GM23338 (cell line): Measurements from ENCODE around the gene RASSF7. TPM values are rescaled to one million over a fixed set of nuclear protein-coding genes. Genes with fewer than 3 reads are reported as not detected.

ENCODE experiments used
- ATAC-seq: fragments of 200-7000 bp; cut with Tn5 transposase; 3 replicates; pipeline ENCODE4 v1.9.1; 2020
- DNase-seq: peaks from one replicate; pipeline ENCODE4 v3.0.0-alpha.2; 2015; ENCODE audit warnings: low spot score
- H2AFZ ChIP-seq: fragments of 200-600 bp; sonication (generic); 2 replicates; pipeline ENCODE4 v1.8.0; 2016; ENCODE audit warnings: antibody characterized with exemption, mild to moderate bottlenecking, moderate library complexity
- H3F3A ChIP-seq: fragments of 200-600 bp; sonication (generic); replicated peaks from 2 replicates; pipeline ENCODE4 v1.8.0; 2017; ENCODE audit warnings: antibody characterized with exemption, mixed run types, low read depth
- H3K27ac ChIP-seq: fragments of 200-600 bp; sonication (generic); 2 replicates; pipeline ENCODE4 v1.6.1; 2016; ENCODE audit warnings: low read depth
- H3K27me3 ChIP-seq: fragments of 200-600 bp; sonication (generic); 2 replicates; pipeline ENCODE4 v1.8.0; 2016; ENCODE audit warnings: mild to moderate bottlenecking, mixed run types, moderate library complexity; ENCODE audit not compliant: insufficient read depth
- H3K36me3 ChIP-seq: fragments of 200-600 bp; sonication (generic); 2 replicates; pipeline ENCODE4 v1.8.0; 2016; ENCODE audit warnings: mild to moderate bottlenecking; ENCODE audit not compliant: insufficient read depth
- H3K4me1 ChIP-seq: fragments of 200-600 bp; sonication (generic); 2 replicates; pipeline ENCODE4 v1.8.0; 2016; ENCODE audit warnings: mild to moderate bottlenecking, moderate library complexity; ENCODE audit not compliant: insufficient read depth
- H3K4me2 ChIP-seq: fragments of 200-600 bp; sonication (generic); 2 replicates; pipeline ENCODE4 v1.7.1; 2017; ENCODE audit warnings: mixed run types
- H3K4me3 ChIP-seq: fragments of 200-600 bp; sonication (generic); 2 replicates; pipeline ENCODE4 v1.6.1; 2016; ENCODE audit warnings: mixed run types
- H3K79me2 ChIP-seq: fragments of 200-600 bp; sonication (generic); replicated peaks from 2 replicates; pipeline ENCODE4 v1.8.0; 2017; ENCODE audit warnings: mild to moderate bottlenecking; ENCODE audit not compliant: insufficient read depth
- H3K9me2 ChIP-seq: fragments of 200-600 bp; sonication (generic); 2 replicates; pipeline ENCODE4 v1.8.0; 2017; ENCODE audit not compliant: insufficient read depth
- H4K20me1 ChIP-seq: fragments of 200-600 bp; sonication (generic); replicated peaks from 2 replicates; pipeline ENCODE4 v1.8.0; 2017; ENCODE audit warnings: mild to moderate bottlenecking; ENCODE audit not compliant: insufficient read depth
- H3K27ac Mint-ChIP-seq: 2 replicates; pipeline ENCODE4 v1.8.0; 2020; ENCODE audit warnings: inconsistent platforms, mild to moderate bottlenecking, moderate library complexity, mixed read lengths
- H3K27me3 Mint-ChIP-seq: 3 replicates; pipeline ENCODE4 v1.8.0; 2022; ENCODE audit warnings: low read depth, mild to moderate bottlenecking, moderate library complexity, mixed read lengths, inconsistent platforms; ENCODE audit not compliant: insufficient read depth, poor library complexity
- H3K36me3 Mint-ChIP-seq: 3 replicates; pipeline ENCODE4 v1.8.0; 2021; ENCODE audit warnings: low read depth, mild to moderate bottlenecking, inconsistent platforms, moderate library complexity, mixed read lengths
- H3K4me1 Mint-ChIP-seq: 3 replicates; pipeline ENCODE4 v1.8.0; 2020; ENCODE audit warnings: mild to moderate bottlenecking, inconsistent platforms, mixed read lengths
- H3K4me3 Mint-ChIP-seq: 3 replicates; pipeline ENCODE4 v1.8.0; 2021; ENCODE audit warnings: moderate library complexity, mild to moderate bottlenecking, inconsistent platforms, mixed read lengths
- H3K9me3 Mint-ChIP-seq: 3 replicates; pipeline ENCODE4 v1.8.0; 2020; ENCODE audit warnings: moderate library complexity, mild to moderate bottlenecking, inconsistent platforms, mixed read lengths
- CREB1 ChIP-seq: fragments of 250-450 bp; sonication (Bioruptor Pico); IDR thresholded peaks from 2 replicates; pipeline ENCODE4 v1.5.0; 2020; ENCODE audit warnings: low read depth, mild to moderate bottlenecking, moderate library complexity
- ETS1 ChIP-seq: IDR thresholded peaks from 2 replicates; pipeline ENCODE4 v1.6.1; 2016; ENCODE audit warnings: antibody characterized with exemption
- EZH2 ChIP-seq: fragments of 200-600 bp; sonication (generic); IDR thresholded peaks from one replicate; pipeline ENCODE4 v1.8.0; 2017; ENCODE audit warnings: antibody characterized with exemption, mild to moderate bottlenecking, low read depth; ENCODE audit not compliant: unreplicated experiment
- NANOG ChIP-seq: IDR thresholded peaks from 2 replicates; pipeline ENCODE4 v1.6.1; 2016; ENCODE audit warnings: antibody characterized with exemption, borderline replicate concordance
- ZNF331 ChIP-seq: fragments of 250-450 bp; sonication (Bioruptor Pico); IDR thresholded peaks from 2 replicates; pipeline ENCODE4 v1.5.0; 2020; ENCODE audit warnings: low read depth, mild to moderate bottlenecking, moderate library complexity
- microRNA counts: library from miRNA; unstranded; fragments of <30 nt; microRNA quantifications from one replicate; lab custom pipeline; 2017
- microRNA-seq: library from miRNA; unstranded; fragments of <30 nt; microRNA quantifications from one replicate; pipeline ENCODE4, GENCODE V29; 2017
- polyA plus RNA-seq: library from polyadenylated mRNA; unstranded; fragments of >200 nt; fragmentation: Nextera tagmentation; extraction: Ambion mirVana; gene quantifications from 2 replicates; pipeline ENCODE4 v1.2.1, GENCODE V29; 2016
- small RNA-seq: library from RNA; depleted of rRNA; stranded (forward); fragments of <200 nt; gene quantifications from one replicate; pipeline ENCODE3, GENCODE V24; 2014; ENCODE audit warnings: low replicate concordance
- total RNA-seq: library from RNA; depleted of rRNA; stranded (reverse); fragments of >200 nt; shearing (Covaris generic); gene quantifications from 2 replicates; pipeline ENCODE4 v1.2.3, GENCODE V29; 2014; rRNA removed

Gene RASSF7
- total and polyA plus RNA-seq, 2 experiments from 2014 or later, result 39.6 to 64.8 TPM

- Histone ChIP-seq H3K27ac (no peak overlapping the region), H3K79me2 (no peaks in the 10 kb centered on the region), H3K4me2 (peak overlapping the region; percentile 72; the same call in 1 of the 2 replicates), H3K27me3 (no peaks in the 10 kb centered on the region), H3K4me1 (peaks cover 11% of the 10 kb centered on the region; the same call in 1 of the 2 replicates), H2AFZ (no peak overlapping the region), H3K9me2 (no peaks in the 10 kb centered on the region), H3F3A (peaks cover 36% of the 10 kb centered on the region), H3K4me3 (0 out of 2 replicates have a peak overlapping the region, but pooled peaks have one; percentile 40), H4K20me1 (peaks cover 18% of the 10 kb centered on the region; the same call in 1 of the 2 replicates), H3K36me3 (no peaks in the 10 kb centered on the region)
- H3K36me3 Mint-ChIP-seq, result peaks cover 26% of the 10 kb centered on the region
- TF ChIP-seq CREB1 (CRISPR knock-in tag) (no peak), ZNF331 (no peak), ETS1 (no peak), NANOG (no peak), EZH2 (no peak)
- peaks cover 11% of the 10 kb centered on the region for H3K27me3 Mint-ChIP-seq
- peaks cover 5% of the 10 kb centered on the region for H3K4me1 Mint-ChIP-seq
- no peak overlapping the region for H3K27ac Mint-ChIP-seq
- DNase-seq, result peak; percentile 89
- ATAC-seq, result peak; percentile 33
- no peak overlapping the region for H3K4me3 Mint-ChIP-seq
- H3K9me3 Mint-ChIP-seq, result no peaks in the 10 kb centered on the region
Observed at GRCh38 chr11:613369-613968, 52.7 kb downstream of the RASSF7 start.

MicroRNAs within 50 kb of the gene (microRNA counts, 767-probe panel; counts per million panel counts)
- microRNA hsa-miR-210 (lab: Ali Mortazavi, UCI), result not detected

Small RNAs within 50 kb of the gene (microRNA-seq; reads per million reads assigned to microRNA genes)
- gene MIR210, result 69.5 reads per million, percentile 60 among the genes with 10 or more reads in this experiment

Small RNAs within 50 kb of the gene (small RNA-seq; reads per million reads assigned to genes)
- gene MIR210, result 4.9 reads per million, percentile 93 among the genes with 10 or more reads in this experiment

Other genes with a start within 250 kb of the RASSF7 start
- gene IFITM1, start 246.9 kb upstream of the RASSF7 start, total RNA-seq, result 396 and 409 TPM in 2 replicates
- gene IFITM1, start 246.9 kb upstream of the RASSF7 start, polyA plus RNA-seq, result 1,180 and 1,194 TPM in 2 replicates
- 72.4 and 82.3 TPM in 2 replicates for gene IFITM3, start 240.1 kb upstream of the RASSF7 start, total RNA-seq
- 829 and 840 TPM in 2 replicates for gene IFITM3, start 240.1 kb upstream of the RASSF7 start, polyA plus RNA-seq
- gene B4GALNT4, start 191.5 kb upstream of the RASSF7 start, total RNA-seq, result 55.2 and 92.6 TPM in 2 replicates
- 49.9 and 53.5 TPM in 2 replicates for gene B4GALNT4, start 191.5 kb upstream of the RASSF7 start, polyA plus RNA-seq
- 18.7 and 23.0 TPM in 2 replicates for gene PKP3, start 166.8 kb upstream of the RASSF7 start, total RNA-seq
- 6.1 and 7.2 TPM in 2 replicates for gene PKP3, start 166.8 kb upstream of the RASSF7 start, polyA plus RNA-seq
- 59.1 and 63.0 TPM in 2 replicates for gene SIGIRR, start 146.0 kb upstream of the RASSF7 start, total RNA-seq
- 72.2 and 96.2 TPM in 2 replicates for gene SIGIRR, start 146.0 kb upstream of the RASSF7 start, polyA plus RNA-seq
- 6.5 and 10.2 TPM in 2 replicates for gene ANO9, start 119.0 kb upstream of the RASSF7 start, total RNA-seq
- gene ANO9, start 119.0 kb upstream of the RASSF7 start, polyA plus RNA-seq, result 7.5 and 9.0 TPM in 2 replicates
- 46.6 and 145 TPM in 2 replicates for gene PTDSS2, start 110.7 kb upstream of the RASSF7 start, total RNA-seq
- gene PTDSS2, start 110.7 kb upstream of the RASSF7 start, polyA plus RNA-seq, result 22.7 and 23.8 TPM in 2 replicates
- 50.4 and 56.3 TPM in 2 replicates for gene RNH1, start 53.7 kb upstream of the RASSF7 start, total RNA-seq
- gene RNH1, start 53.7 kb upstream of the RASSF7 start, polyA plus RNA-seq, result 32.3 and 33.3 TPM in 2 replicates
- 28.7 and 37.9 TPM in 2 replicates for gene HRAS, start 25.4 kb upstream of the RASSF7 start, total RNA-seq
- 46.3 and 48.7 TPM in 2 replicates for gene HRAS, start 25.4 kb upstream of the RASSF7 start, polyA plus RNA-seq
- 0.54 and 0.87 TPM in 2 replicates for gene LRRC56, start 23.4 kb upstream of the RASSF7 start, total RNA-seq
- 0.52 and 0.73 TPM in 2 replicates for gene LRRC56, start 23.4 kb upstream of the RASSF7 start, polyA plus RNA-seq
- 1.3 and 1.8 TPM in 2 replicates for gene LMNTD2, start 232 bp upstream of the RASSF7 start, total RNA-seq
- 1.9 and 2.1 TPM in 2 replicates for gene LMNTD2, start 232 bp upstream of the RASSF7 start, polyA plus RNA-seq
- 33.9 and 45.9 TPM in 2 replicates for gene PHRF1, start 15.5 kb downstream of the RASSF7 start, total RNA-seq
- gene PHRF1, start 15.5 kb downstream of the RASSF7 start, polyA plus RNA-seq, result 11.0 and 11.6 TPM in 2 replicates
- gene IRF7, start 55.0 kb downstream of the RASSF7 start, total RNA-seq, result 13.8 and 17.3 TPM in 2 replicates
- 11.4 and 12.3 TPM in 2 replicates for gene IRF7, start 55.0 kb downstream of the RASSF7 start, polyA plus RNA-seq
- gene CDHR5, start 64.0 kb downstream of the RASSF7 start, total RNA-seq, result not detected in 2 replicates
- gene CDHR5, start 64.0 kb downstream of the RASSF7 start, polyA plus RNA-seq, result not detected in 2 replicates
- gene SCT, start 66.2 kb downstream of the RASSF7 start, total RNA-seq, result not detected in 2 replicates
- gene SCT, start 66.2 kb downstream of the RASSF7 start, polyA plus RNA-seq, result 2.6 and 3.8 TPM in 2 replicates
- 0.27 and 1.0 TPM in 2 replicates for gene DRD4, start 76.3 kb downstream of the RASSF7 start, total RNA-seq
- 1.3 and 1.8 TPM in 2 replicates for gene DRD4, start 76.3 kb downstream of the RASSF7 start, polyA plus RNA-seq
- gene DEAF1, start 134.3 kb downstream of the RASSF7 start, total RNA-seq, result 33.5 and 42.6 TPM in 2 replicates
- 47.8 and 49.3 TPM in 2 replicates for gene DEAF1, start 134.3 kb downstream of the RASSF7 start, polyA plus RNA-seq
- gene TMEM80, start 134.8 kb downstream of the RASSF7 start, total RNA-seq, result 12.8 and 13.1 TPM in 2 replicates
- gene TMEM80, start 134.8 kb downstream of the RASSF7 start, polyA plus RNA-seq, result 25.1 and 25.4 TPM in 2 replicates
- gene EPS8L2, start 145.3 kb downstream of the RASSF7 start, total RNA-seq, result 34.1 and 38.7 TPM in 2 replicates
- gene EPS8L2, start 145.3 kb downstream of the RASSF7 start, polyA plus RNA-seq, result 56.5 and 59.4 TPM in 2 replicates
- 339 and 353 TPM in 2 replicates for gene TALDO1, start 186.5 kb downstream of the RASSF7 start, total RNA-seq
- 402 and 411 TPM in 2 replicates for gene TALDO1, start 186.5 kb downstream of the RASSF7 start, polyA plus RNA-seq
- gene GATD1, start 216.5 kb downstream of the RASSF7 start, total RNA-seq, result 28.0 and 51.0 TPM in 2 replicates
- 39.3 and 44.9 TPM in 2 replicates for gene GATD1, start 216.5 kb downstream of the RASSF7 start, polyA plus RNA-seq
- 3.1 and 5.5 TPM in 2 replicates for gene CEND1, start 229.1 kb downstream of the RASSF7 start, total RNA-seq
- 4.8 and 5.7 TPM in 2 replicates for gene CEND1, start 229.1 kb downstream of the RASSF7 start, polyA plus RNA-seq
- 41.2 and 46.4 TPM in 2 replicates for gene SLC25A22, start 237.3 kb downstream of the RASSF7 start, total RNA-seq
- 20.2 and 21.0 TPM in 2 replicates for gene SLC25A22, start 237.3 kb downstream of the RASSF7 start, polyA plus RNA-seq
- gene PIDD1, start 244.3 kb downstream of the RASSF7 start, total RNA-seq, result 26.0 and 37.6 TPM in 2 replicates
- 22.7 and 25.6 TPM in 2 replicates for gene PIDD1, start 244.3 kb downstream of the RASSF7 start, polyA plus RNA-seq
- gene RPLP2, start 249.0 kb downstream of the RASSF7 start, total RNA-seq, result 428 and 518 TPM in 2 replicates
- gene RPLP2, start 249.0 kb downstream of the RASSF7 start, polyA plus RNA-seq, result 1,782 and 2,023 TPM in 2 replicates